ENCODE results near the gene DNAJC13. TPM values are rescaled to one million over a fixed set of nuclear protein-coding genes. Genes with fewer than 3 reads are reported as not detected.

DNAJC13 gene
- polyA plus RNA-seq, 2 of the 4 experiments (the other 2 are of a cell fraction): 17.0 to 29.8 TPM

DNA sequence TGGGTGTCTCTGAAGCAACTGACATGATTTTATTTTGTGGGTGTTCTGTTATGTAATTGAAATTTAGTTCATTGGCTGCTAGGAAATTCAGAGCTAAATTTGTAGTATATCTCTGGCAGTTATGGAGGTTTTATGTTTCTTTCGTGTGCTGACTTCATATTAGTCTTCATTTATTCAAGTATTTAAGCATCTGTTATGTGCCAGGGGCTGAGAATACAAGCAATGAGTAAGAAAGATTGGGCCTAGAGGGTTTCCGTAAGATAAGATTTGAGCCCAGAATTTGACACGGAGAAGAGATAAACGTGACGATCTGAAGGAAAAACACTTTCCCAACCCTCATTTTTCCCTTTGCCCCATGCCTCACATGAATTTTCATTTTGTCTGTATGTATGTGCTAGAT lies 104.6 kb downstream of the DNAJC13 start (continued):
- TF ChIP-seq, protein P1, sequence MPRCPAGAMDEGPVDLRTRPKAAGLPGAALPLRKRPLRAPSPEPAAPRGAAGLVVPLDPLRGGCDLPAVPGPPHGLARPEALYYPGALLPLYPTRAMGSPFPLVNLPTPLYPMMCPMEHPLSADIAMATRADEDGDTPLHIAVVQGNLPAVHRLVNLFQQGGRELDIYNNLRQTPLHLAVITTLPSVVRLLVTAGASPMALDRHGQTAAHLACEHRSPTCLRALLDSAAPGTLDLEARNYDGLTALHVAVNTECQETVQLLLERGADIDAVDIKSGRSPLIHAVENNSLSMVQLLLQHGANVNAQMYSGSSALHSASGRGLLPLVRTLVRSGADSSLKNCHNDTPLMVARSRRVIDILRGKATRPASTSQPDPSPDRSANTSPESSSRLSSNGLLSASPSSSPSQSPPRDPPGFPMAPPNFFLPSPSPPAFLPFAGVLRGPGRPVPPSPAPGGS (IDR thresholded peaks at IDR 0.05): no peak
- TF ChIP-seq CHD2 (IDR thresholded peaks at IDR 0.05; ENCODE audit: low read length, partially characterized antibody) (no peak), SREBF2 (IDR thresholded peaks at IDR 0.05) (no peak)

DNA sequence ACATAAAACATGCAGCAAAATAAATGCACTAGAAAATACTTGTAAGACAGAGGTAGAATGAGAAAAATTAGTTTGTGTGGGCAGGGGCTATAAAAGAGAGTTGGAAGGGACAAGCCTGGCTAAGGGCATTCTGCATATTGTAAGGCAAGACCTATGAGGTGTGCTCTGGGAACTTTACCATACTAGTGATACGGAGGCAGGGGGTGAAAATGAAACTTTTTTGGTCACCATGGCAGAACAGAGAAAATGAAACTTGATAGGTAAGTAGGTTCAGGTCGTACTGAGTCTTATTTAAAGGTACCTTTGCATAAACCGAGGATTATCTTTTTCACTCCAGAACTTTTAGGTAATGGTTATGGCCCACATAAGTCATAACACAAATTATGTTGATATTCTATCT lies 105.1 kb downstream of the DNAJC13 start:
- DNase-seq (ENCODE audit: low read depth in 1 of 2, low spot score in 1 of 2) (no peak), ATAC-seq (no peak), FAIRE-seq (no peak)
- Histone ChIP-seq H3K4me3 (no peak overlapping the region), H3K4me1 (no peaks in the 10 kb centered on the region), H3K4me2 (no peak overlapping the region), H3K27ac (no peak overlapping the region), H3K9me3 (no peaks in the 10 kb centered on the region)
- POLR2A ChIA-PET: no interaction called here
- TF ChIP-seq POLR2AphosphoS2 (conservative IDR thresholded peaks at IDR 0.05; ENCODE audit: low read length) (no peak), FOSB (CRISPR knock-in tag; IDR thresholded peaks at IDR 0.05) (no peak), FOSL2 (IDR thresholded peaks at IDR 0.05) (no peak), FOSL2 (CRISPR knock-in tag; IDR thresholded peaks at IDR 0.05) (no peak), JUNB (IDR thresholded peaks at IDR 0.05) (no peak), CEBPB (IDR thresholded peaks at IDR 0.05) (no peak), EHF (CRISPR knock-in tag; IDR thresholded peaks at IDR 0.05) (no peak), HOXB5 (CRISPR knock-in tag; IDR thresholded peaks at IDR 0.05) (no peak), TFCP2L1 (CRISPR knock-in tag; IDR thresholded peaks at IDR 0.05) (no peak), RNF2 (IDR thresholded peaks at IDR 0.05; ENCODE audit: borderline replicate concordance, low read depth) (no peak), HOXB13 (CRISPR knock-in tag; IDR thresholded peaks at IDR 0.05; ENCODE audit: low read depth) (no peak), HOXA7 (CRISPR knock-in tag; IDR thresholded peaks at IDR 0.05) (no peak), RFX5 (IDR thresholded peaks at IDR 0.05) (no peak), MYC (IDR thresholded peaks at IDR 0.05; ENCODE audit: borderline replicate concordance, low read length) (no peak), HEYL (CRISPR knock-in tag; IDR thresholded peaks at IDR 0.05) (no peak), ZSCAN20 (CRISPR knock-in tag; IDR thresholded peaks at IDR 0.05) (no peak)
- TF ChIP-seq, protein P2, sequence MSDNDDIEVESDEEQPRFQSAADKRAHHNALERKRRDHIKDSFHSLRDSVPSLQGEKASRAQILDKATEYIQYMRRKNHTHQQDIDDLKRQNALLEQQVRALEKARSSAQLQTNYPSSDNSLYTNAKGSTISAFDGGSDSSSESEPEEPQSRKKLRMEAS (IDR thresholded peaks at IDR 0.05): no peak
- TF ChIP-seq, protein P3, sequence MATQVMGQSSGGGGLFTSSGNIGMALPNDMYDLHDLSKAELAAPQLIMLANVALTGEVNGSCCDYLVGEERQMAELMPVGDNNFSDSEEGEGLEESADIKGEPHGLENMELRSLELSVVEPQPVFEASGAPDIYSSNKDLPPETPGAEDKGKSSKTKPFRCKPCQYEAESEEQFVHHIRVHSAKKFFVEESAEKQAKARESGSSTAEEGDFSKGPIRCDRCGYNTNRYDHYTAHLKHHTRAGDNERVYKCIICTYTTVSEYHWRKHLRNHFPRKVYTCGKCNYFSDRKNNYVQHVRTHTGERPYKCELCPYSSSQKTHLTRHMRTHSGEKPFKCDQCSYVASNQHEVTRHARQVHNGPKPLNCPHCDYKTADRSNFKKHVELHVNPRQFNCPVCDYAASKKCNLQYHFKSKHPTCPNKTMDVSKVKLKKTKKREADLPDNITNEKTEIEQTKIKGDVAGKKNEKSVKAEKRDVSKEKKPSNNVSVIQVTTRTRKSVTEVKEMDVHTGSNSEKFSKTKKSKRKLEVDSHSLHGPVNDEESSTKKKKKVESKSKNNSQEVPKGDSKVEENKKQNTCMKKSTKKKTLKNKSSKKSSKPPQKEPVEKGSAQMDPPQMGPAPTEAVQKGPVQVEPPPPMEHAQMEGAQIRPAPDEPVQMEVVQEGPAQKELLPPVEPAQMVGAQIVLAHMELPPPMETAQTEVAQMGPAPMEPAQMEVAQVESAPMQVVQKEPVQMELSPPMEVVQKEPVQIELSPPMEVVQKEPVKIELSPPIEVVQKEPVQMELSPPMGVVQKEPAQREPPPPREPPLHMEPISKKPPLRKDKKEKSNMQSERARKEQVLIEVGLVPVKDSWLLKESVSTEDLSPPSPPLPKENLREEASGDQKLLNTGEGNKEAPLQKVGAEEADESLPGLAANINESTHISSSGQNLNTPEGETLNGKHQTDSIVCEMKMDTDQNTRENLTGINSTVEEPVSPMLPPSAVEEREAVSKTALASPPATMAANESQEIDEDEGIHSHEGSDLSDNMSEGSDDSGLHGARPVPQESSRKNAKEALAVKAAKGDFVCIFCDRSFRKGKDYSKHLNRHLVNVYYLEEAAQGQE (IDR thresholded peaks at IDR 0.05): no peak
- TF ChIP-seq, protein P4, sequence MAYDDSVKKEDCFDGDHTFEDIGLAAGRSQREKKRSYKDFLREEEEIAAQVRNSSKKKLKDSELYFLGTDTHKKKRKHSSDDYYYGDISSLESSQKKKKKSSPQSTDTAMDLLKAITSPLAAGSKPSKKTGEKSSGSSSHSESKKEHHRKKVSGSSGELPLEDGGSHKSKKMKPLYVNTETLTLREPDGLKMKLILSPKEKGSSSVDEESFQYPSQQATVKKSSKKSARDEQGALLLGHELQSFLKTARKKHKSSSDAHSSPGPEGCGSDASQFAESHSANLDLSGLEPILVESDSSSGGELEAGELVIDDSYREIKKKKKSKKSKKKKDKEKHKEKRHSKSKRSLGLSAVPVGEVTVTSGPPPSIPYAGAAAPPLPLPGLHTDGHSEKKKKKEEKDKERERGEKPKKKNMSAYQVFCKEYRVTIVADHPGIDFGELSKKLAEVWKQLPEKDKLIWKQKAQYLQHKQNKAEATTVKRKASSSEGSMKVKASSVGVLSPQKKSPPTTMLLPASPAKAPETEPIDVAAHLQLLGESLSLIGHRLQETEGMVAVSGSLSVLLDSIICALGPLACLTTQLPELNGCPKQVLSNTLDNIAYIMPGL (CRISPR knock-in tag; IDR thresholded peaks at IDR 0.05; ENCODE audit: borderline replicate concordance): no peak
- TF ChIP-seq, protein P5, sequence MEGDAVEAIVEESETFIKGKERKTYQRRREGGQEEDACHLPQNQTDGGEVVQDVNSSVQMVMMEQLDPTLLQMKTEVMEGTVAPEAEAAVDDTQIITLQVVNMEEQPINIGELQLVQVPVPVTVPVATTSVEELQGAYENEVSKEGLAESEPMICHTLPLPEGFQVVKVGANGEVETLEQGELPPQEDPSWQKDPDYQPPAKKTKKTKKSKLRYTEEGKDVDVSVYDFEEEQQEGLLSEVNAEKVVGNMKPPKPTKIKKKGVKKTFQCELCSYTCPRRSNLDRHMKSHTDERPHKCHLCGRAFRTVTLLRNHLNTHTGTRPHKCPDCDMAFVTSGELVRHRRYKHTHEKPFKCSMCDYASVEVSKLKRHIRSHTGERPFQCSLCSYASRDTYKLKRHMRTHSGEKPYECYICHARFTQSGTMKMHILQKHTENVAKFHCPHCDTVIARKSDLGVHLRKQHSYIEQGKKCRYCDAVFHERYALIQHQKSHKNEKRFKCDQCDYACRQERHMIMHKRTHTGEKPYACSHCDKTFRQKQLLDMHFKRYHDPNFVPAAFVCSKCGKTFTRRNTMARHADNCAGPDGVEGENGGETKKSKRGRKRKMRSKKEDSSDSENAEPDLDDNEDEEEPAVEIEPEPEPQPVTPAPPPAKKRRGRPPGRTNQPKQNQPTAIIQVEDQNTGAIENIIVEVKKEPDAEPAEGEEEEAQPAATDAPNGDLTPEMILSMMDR (IDR thresholded peaks at IDR 0.05): no peak
- WGBS (ENCODE audit: missing lambda C conversion rate): 91% methylated on average over 3 of the region's 3 CpGs
- CTCF ChIA-PET: interaction anchor here (1.4 kb wide), 1 partner anchor 9 kb away, joined by 4 read pairs; no protein-coding TSS in a partner anchor
